ENCODE results near the gene ZNF302. TPM values are rescaled to one million over a fixed set of nuclear protein-coding genes. Genes with fewer than 3 reads are reported as not detected.

ZNF302 gene
- total RNA-seq, 1 donor from 2014 or later, result 16.5 TPM

- FAIRE-seq (peak; percentile 32), DNase-seq (ENCODE audit: low read depth) (peak; percentile 20)
- Histone ChIP-seq H3K9me3 (ENCODE audit: insufficient read depth, low read depth, low read length) (peaks cover 14% of the 10 kb centered on the region), H3K4me1 (ENCODE audit: insufficient read depth, low read length) (no peaks in the 10 kb centered on the region), H3K27me3 (ENCODE audit: insufficient read depth, low read length) (no peaks in the 10 kb centered on the region), H3K4me2 (ENCODE audit: low read length) (no peak overlapping the region), H2AFZ (ENCODE audit: low read depth, low read length) (no peak overlapping the region), H3K27ac (ENCODE audit: low read depth, low read length) (no peak overlapping the region), H3K36me3 (ENCODE audit: insufficient read depth, low read length) (no peaks in the 10 kb centered on the region), H3K9ac (ENCODE audit: low read length) (no peak overlapping the region), H4K20me1 (ENCODE audit: insufficient read depth, low read length) (no peaks in the 10 kb centered on the region), H3K4me3 (ENCODE audit: insufficient read depth, low read depth, low read length) (no peak overlapping the region), H3K79me2 (ENCODE audit: insufficient read depth, low read length) (no peaks in the 10 kb centered on the region)
- no peak overlapping the region for H3K27ac Mint-ChIP-seq (ENCODE audit: unreplicated experiment)
- peaks cover 12% of the 10 kb centered on the region for H3K36me3 Mint-ChIP-seq (ENCODE audit: low read depth, unreplicated experiment)
- H3K4me3 Mint-ChIP-seq (ENCODE audit: unreplicated experiment), result no peak overlapping the region
- no peaks in the 10 kb centered on the region for H3K4me1 Mint-ChIP-seq (ENCODE audit: low read depth, unreplicated experiment)
- no peaks in the 10 kb centered on the region for H3K27me3 Mint-ChIP-seq (ENCODE audit: low read depth, unreplicated experiment)
- TF ChIP-seq CTCF (IDR thresholded peaks at IDR 0.05; ENCODE audit: insufficient read depth, low read depth, low read length), result peak; percentile 29
- no peak for TF ChIP-seq EZH2 (IDR thresholded peaks at IDR 0.05; ENCODE audit: insufficient read depth, low read length)
- H3K9me3 Mint-ChIP-seq (ENCODE audit: unreplicated experiment), result peaks cover 5% of the 10 kb centered on the region
Observed at GRCh38 chr19:34639491-34640085, 37.9 kb upstream of the ZNF302 start.

GRCh38 chr19:34642241-34642640, 35.2 kb upstream of the ZNF302 start:
- no peak overlapping the region for H3K27ac Mint-ChIP-seq (ENCODE audit: unreplicated experiment)
- Histone ChIP-seq H2AFZ (ENCODE audit: low read depth, low read length) (no peak overlapping the region), H3K27me3 (ENCODE audit: insufficient read depth, low read length) (no peaks in the 10 kb centered on the region), H3K4me1 (ENCODE audit: insufficient read depth, low read length) (no peaks in the 10 kb centered on the region), H3K79me2 (ENCODE audit: insufficient read depth, low read length) (no peaks in the 10 kb centered on the region), H3K9ac (ENCODE audit: low read length) (no peak overlapping the region), H4K20me1 (ENCODE audit: insufficient read depth, low read length) (no peaks in the 10 kb centered on the region), H3K4me2 (ENCODE audit: low read length) (no peak overlapping the region), H3K9me3 (ENCODE audit: insufficient read depth, low read depth, low read length) (peaks cover 2% of the 10 kb centered on the region), H3K36me3 (ENCODE audit: insufficient read depth, low read length) (no peaks in the 10 kb centered on the region), H3K4me3 (ENCODE audit: insufficient read depth, low read depth, low read length) (no peak overlapping the region), H3K27ac (ENCODE audit: low read depth, low read length) (no peak overlapping the region)
- H3K27me3 Mint-ChIP-seq (ENCODE audit: low read depth, unreplicated experiment), result peaks cover 12% of the 10 kb centered on the region
- no peaks in the 10 kb centered on the region for H3K4me1 Mint-ChIP-seq (ENCODE audit: low read depth, unreplicated experiment)
- FAIRE-seq, result no peak
- H3K36me3 Mint-ChIP-seq (ENCODE audit: low read depth, unreplicated experiment), result peaks cover 2% of the 10 kb centered on the region
- DNase-seq (ENCODE audit: low read depth), result no peak
- no peak overlapping the region for H3K4me3 Mint-ChIP-seq (ENCODE audit: unreplicated experiment)
- TF ChIP-seq EZH2 (IDR thresholded peaks at IDR 0.05; ENCODE audit: insufficient read depth, low read length) (no peak), CTCF (IDR thresholded peaks at IDR 0.05; ENCODE audit: insufficient read depth, low read depth, low read length) (no peak)
- no peaks in the 10 kb centered on the region for H3K9me3 Mint-ChIP-seq (ENCODE audit: unreplicated experiment)

GRCh38 chr19:34644991-34645461, 32.5 kb upstream of the ZNF302 start:
- no peak overlapping the region for H3K27ac ChIP-seq (ENCODE audit: low read depth, low read length)
- no peaks in the 10 kb centered on the region for H4K20me1 ChIP-seq (ENCODE audit: insufficient read depth, low read length)
- H3K4me3 ChIP-seq (ENCODE audit: insufficient read depth, low read depth, low read length), result no peak overlapping the region
- peaks cover 2% of the 10 kb centered on the region for H3K9me3 ChIP-seq (ENCODE audit: insufficient read depth, low read depth, low read length)
- no peak overlapping the region for H3K9ac ChIP-seq (ENCODE audit: low read length)
- FAIRE-seq, result no peak
- no peak for DNase-seq (ENCODE audit: low read depth)
- no peaks in the 10 kb centered on the region for H3K79me2 ChIP-seq (ENCODE audit: insufficient read depth, low read length)
- Mint-ChIP-seq H3K27ac (ENCODE audit: unreplicated experiment) (no peak overlapping the region), H3K9me3 (ENCODE audit: unreplicated experiment) (no peaks in the 10 kb centered on the region), H3K4me3 (ENCODE audit: unreplicated experiment) (no peak overlapping the region), H3K36me3 (ENCODE audit: low read depth, unreplicated experiment) (peaks cover 2% of the 10 kb centered on the region), H3K27me3 (ENCODE audit: low read depth, unreplicated experiment) (peaks cover 16% of the 10 kb centered on the region), H3K4me1 (ENCODE audit: low read depth, unreplicated experiment) (no peaks in the 10 kb centered on the region)
- H3K27me3 ChIP-seq (ENCODE audit: insufficient read depth, low read length), result no peaks in the 10 kb centered on the region
- H3K36me3 ChIP-seq (ENCODE audit: insufficient read depth, low read length), result no peaks in the 10 kb centered on the region
- no peaks in the 10 kb centered on the region for H3K4me1 ChIP-seq (ENCODE audit: insufficient read depth, low read length)
- no peak for TF ChIP-seq EZH2 (IDR thresholded peaks at IDR 0.05; ENCODE audit: insufficient read depth, low read length)
- no peak for TF ChIP-seq CTCF (IDR thresholded peaks at IDR 0.05; ENCODE audit: insufficient read depth, low read depth, low read length)
- H3K4me2 ChIP-seq (ENCODE audit: low read length), result no peak overlapping the region
- no peak overlapping the region for H2AFZ ChIP-seq (ENCODE audit: low read depth, low read length)
